Activated CD4-positive, CD25-positive, alpha-beta regulatory T cell treated with anti-CD3 and anti-CD28 coated beads, Interleukin-2, amount 50 U/mL, for 16 hours (primary cell): ENCODE data around the gene PPM1D.
A peak's percentile ranks its signal among the peaks of the same experiment; 100 is the strongest.

Source experiments
- DNase-seq: peaks from one replicate; pipeline ENCODE4 v3.0.0-alpha.2; 2020; ENCODE audit warnings: low read depth, low spot score

PPM1D gene

GRCh38 chr17:60618854-60619526 is 19.0 kb downstream of the PPM1D start:
- DNase-seq: no peak

- no peak for DNase-seq
Measured at GRCh38 chr17:60622961-60623360, 23.0 kb downstream of the PPM1D start.

GRCh38 chr17:60623415-60623814 is 23.4 kb downstream of the PPM1D start:
- DNase-seq: no peak

DNA sequence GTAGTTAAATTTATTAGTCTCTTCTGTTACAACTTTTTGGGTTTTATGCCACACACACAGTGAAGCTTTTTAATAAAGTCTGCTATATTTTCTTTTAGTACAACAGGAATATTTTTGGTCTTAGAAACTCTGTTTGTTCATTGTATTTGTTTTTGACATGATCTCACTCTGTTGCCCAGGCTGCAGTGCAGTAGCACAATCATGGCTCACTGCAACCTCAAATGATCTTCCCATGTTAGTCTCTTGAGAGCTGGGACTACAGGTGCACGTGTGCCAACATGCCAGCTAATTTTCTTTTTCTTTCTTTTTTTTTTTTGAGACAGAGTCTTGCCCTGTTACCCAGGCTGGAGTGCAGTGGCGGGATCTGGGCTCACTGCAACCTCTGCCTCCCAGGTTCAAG is 27.1 kb downstream of the PPM1D start:
- DNase-seq: no peak

DNA sequence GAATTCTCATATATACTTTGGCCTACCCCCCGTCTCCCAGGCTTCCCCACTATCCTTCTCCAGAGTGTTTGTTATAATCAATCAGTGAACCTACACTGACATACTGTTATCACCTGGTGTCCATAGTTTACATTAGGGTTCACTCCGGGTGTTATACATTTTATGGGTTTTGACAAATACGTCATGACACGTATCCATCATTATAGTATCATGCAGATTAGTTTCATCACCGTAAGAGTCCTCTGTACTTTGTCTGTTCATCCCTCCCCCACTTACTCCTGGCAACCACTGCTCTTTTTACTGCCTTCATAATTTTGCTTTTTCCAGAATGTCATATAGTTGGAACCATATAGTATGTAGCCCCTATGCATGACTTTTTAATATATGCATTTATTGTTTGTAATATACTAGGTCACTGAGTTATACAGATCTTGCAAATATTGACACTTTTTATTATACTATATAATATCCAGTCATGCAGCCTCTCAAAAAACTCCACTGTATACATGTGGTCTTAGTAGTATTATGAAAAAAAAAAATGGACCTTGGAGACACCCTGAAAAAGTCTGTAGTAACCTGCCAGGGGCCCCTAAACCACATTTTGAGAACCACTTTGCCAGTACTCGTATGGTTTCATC is 28.4 kb downstream of the PPM1D start:
- no peak for DNase-seq

DNA sequence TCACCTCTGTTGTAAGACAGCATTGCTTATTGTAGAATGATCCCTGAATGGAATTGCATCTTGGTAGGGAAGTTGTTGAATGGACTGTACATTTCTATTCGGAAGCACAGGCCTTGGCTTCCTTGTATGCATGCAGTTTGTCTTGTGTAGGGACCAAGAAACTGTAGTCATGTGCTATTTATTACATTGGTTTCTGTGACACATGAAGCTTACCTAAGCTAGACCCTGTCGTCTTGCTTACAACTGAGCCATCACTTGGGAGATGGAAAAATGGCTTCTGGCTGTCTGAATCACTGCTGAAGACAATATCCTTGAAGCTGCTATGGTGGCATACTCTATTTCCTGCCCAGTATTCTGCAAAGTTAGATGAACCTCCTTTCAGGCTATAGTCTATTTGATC is 29.1 kb downstream of the PPM1D start:
- DNase-seq: no peak

DNA sequence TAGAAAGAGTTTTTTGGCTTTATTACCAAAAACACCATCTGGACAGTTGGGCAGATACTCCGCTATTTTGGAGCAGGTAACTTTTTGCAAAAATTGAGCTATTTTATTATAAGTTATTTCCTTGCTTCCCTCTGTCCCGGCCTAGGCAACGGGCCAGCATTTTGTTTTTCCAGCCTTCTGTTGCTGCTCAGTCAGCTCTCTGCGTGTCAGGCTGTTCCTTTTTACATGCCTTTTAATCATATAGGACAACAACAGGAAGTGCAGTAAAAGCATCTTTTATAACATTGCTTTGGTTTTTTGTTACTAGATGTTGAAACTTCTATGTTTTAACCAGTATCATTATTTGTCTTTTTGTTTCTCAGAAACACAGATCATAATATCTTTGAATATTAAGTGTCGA is 30.4 kb downstream of the PPM1D start:
- no peak for DNase-seq

GRCh38 chr17:60631119-60631518 is 31.1 kb downstream of the PPM1D start:
- DNase-seq: no peak

DNA sequence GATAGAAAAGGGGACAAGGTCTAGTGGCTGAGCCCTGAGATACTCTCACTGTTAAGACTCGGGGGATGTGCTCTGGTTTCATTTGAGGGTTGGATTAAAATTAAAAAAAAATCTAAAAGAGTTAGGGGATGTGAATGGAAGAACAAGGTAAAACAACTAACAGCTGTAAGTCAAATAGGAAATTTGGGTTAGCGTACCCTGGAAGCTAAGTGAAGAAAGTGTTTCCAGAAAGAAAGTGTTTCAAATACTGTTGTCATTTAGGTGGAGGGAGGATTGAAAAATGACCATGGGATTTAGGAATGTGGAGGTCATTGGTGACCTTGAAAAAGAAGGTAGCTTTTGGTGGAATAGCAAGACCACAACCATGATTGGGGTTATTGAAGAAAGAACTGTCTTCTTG is 37.7 kb downstream of the PPM1D start:
- no peak for DNase-seq

DNA sequence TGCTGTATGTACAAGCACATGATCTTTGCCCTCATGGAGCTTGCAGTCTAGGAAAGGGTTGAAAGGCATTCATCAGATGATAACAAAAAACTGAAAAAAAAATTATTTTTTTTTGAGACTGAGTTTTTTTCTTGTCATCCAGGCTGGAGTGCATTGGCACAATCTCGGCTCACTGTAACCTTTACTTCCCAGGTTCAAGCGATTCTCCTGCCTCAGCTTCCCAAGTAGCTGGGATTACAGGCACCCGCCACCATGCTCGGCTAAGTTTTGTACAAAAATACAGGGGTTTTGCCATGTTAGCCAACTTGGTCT is 39.0 kb downstream of the PPM1D start:
- no peak for DNase-seq

GRCh38 chr17:60640503-60640902 is 40.5 kb downstream of the PPM1D start:
- no peak for DNase-seq

DNA sequence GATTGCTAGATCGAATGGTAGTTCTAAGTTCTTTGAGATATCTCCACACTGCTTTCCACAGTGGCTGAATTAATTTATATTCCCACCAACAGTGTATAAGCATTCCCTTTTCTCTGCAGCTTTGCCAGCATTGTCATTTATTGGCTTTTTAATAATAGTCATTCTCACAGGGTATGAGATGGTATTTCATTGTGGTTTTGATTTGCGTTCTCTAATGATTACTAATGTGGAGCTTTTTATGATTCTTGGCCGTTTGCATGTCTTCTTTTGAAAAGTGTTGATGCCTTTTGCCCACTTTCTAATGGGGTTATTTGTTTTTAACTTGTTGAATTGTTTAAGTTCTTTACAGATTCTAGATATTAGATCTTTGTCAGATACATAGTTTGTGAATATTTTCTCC is 41.1 kb downstream of the PPM1D start:
- DNase-seq: no peak

- peak; percentile 8 for DNase-seq
Measured at GRCh38 chr17:60641810-60642220, 41.8 kb downstream of the PPM1D start.

DNA sequence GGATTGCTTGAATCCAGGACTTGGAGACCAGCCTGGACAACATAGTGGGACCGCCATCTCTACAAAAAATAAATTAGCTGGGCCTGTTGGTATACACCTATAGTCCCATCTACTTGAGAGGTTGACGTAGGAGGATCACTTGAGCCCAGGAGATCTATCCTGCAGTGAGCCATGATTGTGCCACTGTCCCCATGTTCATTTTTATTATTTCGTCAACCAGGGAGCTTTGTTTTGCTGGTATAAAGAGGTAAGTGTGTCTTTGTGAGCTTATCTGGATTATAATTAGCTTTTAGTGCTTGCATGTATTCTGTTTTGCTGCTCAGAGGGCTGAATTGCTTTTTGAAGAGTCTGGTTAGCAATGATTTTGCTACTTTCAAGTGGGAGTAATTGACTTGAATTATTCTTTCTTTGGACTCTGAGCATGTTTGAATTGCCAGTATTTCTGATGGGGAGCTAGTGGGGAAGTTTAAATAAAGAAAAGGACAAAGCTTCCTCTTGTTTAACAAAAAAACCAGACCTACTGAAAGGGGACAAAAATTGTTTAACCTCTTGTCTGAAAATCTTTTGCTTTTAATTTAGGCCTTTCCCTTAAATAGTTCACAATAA is 46.0 kb downstream of the PPM1D start:
- no peak for DNase-seq

GRCh38 chr17:60646701-60647100 is 46.7 kb downstream of the PPM1D start:
- no peak for DNase-seq

DNA sequence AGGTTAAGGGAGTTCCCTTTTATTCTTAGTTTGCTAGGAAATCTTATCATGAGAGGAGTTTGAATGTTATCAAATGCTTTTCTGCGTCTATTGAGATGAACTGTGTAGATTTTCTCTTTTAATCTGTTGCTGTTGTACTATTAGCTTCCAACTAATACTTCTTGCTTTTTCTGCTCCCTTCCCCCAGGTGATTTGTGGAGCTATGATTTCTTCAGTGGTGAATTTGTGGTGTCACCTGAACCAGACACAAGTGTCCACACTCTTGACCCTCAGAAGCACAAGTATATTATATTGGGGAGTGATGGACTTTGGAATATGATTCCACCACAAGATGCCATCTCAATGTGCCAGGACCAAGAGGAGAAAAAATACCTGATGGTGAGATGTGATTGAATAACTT is 47.7 kb downstream of the PPM1D start:
- DNase-seq: no peak

- DNase-seq: no peak
Measured at GRCh38 chr17:60652454-60653247, 52.7 kb downstream of the PPM1D start.

DNA sequence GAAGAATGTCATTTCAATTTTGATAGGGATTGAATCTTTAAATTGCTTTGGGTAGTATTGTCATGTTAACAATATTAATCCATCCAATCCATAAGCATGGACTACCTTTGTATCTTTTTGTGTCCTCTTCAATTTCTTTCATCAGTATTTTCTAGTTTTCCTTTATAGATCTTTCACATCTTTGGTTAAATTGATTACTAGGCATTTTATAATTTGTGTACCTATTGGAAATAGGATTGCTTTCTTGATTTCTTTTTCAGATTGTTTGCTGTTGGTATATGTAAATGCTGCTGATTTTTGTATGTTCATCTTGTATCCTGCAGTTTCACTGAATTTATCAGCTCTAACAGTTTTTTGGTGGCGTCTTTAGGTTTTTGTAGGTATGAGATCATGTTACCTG is 53.6 kb downstream of the PPM1D start:
- DNase-seq: no peak

- DNase-seq: no peak
Measured at GRCh38 chr17:60656499-60656898, 56.5 kb downstream of the PPM1D start.

GRCh38 chr17:60659156-60659555 is 59.2 kb downstream of the PPM1D start:
- DNase-seq: no peak

DNA sequence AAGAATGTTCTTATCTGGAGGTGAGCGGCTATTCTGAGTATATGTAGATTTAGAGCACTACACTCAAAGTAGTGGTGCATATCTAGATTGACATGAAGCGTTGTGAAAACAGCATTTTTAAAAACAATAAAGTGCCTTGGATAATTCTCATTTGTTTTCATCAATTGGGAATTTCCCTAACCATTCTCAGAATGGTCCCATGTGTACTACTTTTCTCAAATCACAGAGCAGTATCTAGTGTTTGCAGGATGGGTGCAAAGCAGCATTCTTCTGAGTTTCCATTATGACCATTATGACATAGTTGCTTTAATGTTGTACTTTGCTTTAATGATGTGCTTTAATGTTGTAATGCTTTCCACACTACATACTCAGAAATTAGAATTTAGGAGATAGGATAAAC is 61.5 kb downstream of the PPM1D start:
- no peak for DNase-seq

DNA sequence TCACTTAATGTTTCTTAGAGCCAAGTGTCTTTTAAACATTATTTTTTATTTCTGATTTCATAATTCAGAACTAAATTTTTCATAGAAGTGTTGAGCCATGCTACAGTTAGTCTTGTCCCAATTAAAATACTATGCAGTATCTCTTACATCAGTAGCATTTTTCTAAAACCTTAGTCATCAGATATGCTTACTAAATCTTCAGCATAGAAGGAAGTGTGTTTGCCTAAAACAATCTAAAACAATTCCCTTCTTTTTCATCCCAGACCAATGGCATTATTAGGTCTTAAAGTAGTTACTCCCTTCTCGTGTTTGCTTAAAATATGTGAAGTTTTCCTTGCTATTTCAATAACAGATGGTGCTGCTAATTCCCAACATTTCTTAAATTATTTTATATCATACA is 64.0 kb downstream of the PPM1D start:
- DNase-seq: no peak

DNA sequence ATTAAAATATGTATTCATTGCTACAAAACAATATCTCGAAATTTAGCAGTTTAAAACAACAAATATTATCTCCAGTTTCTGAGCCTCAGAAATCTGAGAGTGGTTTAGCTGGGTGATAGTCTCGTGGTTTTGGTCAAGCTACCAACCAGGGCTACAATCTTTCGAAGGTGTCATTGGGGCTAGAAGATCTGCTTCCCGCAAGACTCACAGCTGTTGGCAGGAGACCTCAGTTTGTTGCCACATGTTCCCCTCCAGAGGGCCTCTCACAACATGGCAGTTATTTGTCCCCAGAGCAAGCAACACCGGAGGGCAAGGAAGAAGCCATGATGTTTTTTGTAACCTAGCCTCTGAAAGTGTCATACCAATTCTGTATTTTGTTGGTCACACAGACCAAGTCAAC is 65.6 kb downstream of the PPM1D start:
- DNase-seq: no peak
